A204.1 (cell line): Measurements from ENCODE around the gene RLN2.
"Not testable (repeated sequence)": the region's sequence is repeated elsewhere in the genome, so short reads cannot be mapped to it uniquely, and the experiment has no call there.

Experiments used
- FAIRE-seq: peaks from 2 replicates; lab custom pipeline; 2012; peaks lifted over from hg19 to GRCh38; lab: Jason Lieb, UNC

Gene RLN2, protein sequence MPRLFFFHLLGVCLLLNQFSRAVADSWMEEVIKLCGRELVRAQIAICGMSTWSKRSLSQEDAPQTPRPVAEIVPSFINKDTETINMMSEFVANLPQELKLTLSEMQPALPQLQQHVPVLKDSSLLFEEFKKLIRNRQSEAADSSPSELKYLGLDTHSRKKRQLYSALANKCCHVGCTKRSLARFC

DNA sequence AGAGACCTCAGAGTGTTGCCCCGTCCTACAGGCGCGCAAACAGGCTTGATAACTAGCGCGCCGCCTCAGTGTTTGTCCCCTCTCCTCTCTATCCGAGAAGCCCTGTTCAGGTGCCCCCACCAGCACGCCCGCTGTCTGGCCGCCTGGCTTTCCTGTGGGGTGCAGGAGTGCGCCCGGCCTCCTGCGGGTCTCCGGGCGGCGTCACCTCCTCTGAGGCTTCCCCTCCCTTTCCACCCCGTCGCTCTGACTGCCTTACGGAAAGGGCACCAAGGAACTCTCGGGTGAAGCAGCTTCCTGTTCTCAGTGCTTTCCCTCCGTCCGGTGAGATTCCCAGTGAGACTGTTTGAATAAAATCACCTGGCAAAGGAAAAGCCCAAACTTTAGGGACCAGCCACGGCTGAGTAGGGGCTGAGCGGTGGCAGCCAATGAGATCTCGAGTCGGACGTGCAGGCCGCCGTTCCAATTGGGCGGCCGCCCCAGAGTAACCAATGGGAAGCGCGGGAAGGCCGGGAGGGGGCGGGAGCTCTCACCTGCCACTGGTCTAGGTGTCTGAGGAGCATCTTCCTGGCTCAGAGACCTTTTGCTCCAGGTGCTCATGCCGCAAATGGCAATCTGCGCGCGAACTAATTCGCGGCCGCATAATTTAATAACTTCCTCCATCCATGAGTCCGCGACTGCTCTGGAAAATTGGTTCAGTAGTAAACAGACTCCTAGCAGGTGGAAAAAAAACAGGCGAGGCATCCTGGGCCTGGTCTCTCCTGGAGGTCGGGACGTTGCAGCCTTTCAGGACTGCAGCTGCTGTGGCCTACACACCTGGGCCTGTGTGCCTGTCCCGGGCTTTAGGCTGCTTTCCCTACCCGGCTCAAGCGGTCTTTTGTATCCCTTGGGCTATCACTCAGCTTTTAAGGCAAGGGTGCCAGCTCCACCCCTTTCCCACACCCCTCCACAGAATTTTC, at the start of gene RLN2:
RLN2 (minus strand) TSS at position 877 of the 956 bp plus-strand sequence; CDS start at position 741, 136 bp downstream.
- not testable (repeated sequence) for FAIRE-seq

DNA sequence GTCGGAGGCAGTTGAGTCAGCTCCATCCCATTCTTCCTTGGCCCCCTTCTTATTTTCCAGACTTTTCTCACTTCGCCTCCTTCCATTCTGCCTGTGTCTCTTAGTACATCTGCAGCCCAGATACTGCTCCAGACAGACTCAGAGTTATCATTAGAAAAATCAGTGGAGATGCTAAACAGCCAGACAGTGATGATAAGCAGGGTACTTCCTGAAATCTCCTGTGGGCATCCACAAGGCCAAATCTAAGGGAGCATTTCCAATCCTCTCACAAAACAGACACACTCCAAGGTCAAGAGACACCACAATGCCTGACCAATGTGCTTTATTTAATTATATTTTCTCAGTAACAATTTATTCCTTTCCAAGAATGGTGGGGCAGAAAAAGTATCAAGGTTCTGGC, 49.7 kb upstream of the RLN2 start:
- no peak for FAIRE-seq

DNA sequence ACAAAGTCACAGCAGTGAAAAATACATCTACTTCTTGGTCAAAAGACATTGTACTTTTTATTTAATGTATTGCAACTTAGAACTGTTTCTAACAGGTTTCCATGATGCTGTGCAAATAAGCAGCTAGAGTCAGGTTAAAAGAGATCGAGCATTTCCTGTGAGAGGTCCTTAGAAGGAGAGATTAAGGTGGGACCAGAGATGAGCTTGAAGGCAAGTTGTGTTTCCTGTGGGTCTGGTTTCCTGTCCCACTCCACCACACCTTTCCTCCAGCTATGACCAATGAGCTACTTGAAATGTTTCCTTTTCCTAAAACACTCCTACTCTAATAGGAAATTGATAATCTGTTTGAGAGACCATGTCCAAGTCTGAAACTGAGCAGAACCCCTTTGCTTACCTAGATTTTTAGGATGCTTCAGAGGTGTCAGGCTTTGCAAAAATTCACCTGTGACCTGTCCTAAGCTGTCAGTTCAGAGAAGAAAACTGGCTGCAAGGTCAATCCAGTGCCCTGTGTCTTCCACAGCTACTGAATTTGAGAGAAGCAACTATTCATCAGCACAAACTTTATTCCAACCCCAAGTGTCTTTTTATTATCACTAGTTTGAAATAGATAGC, 48.2 kb upstream of the RLN2 start:
- no peak for FAIRE-seq

DNA sequence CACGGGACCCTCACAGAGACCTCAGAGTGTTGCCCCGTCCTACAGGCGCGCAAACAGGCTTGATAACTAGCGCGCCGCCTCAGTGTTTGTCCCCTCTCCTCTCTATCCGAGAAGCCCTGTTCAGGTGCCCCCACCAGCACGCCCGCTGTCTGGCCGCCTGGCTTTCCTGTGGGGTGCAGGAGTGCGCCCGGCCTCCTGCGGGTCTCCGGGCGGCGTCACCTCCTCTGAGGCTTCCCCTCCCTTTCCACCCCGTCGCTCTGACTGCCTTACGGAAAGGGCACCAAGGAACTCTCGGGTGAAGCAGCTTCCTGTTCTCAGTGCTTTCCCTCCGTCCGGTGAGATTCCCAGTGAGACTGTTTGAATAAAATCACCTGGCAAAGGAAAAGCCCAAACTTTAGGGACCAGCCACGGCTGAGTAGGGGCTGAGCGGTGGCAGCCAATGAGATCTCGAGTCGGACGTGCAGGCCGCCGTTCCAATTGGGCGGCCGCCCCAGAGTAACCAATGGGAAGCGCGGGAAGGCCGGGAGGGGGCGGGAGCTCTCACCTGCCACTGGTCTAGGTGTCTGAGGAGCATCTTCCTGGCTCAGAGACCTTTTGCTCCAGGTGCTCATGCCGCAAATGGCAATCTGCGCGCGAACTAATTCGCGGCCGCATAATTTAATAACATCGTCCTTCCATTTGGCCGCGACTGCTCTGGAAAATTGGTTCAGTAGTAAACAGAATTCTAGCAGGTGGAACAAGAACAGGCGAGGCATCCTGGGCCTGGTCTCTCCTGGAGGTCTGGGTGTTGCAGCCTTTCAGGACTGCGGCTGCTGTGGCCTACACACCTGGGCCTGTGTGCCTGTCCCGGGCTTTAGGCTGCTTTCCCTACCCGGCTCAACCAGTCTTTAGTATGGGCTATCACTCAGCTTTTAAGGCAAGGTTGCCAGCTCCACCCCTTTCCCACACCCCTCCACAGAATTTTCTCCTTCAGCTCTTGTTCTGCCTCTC, 34.8 kb upstream of the RLN2 start, which contains the start of gene RLN1:
RLN1 (minus strand) TSS at position 885 of the 990 bp plus-strand sequence; CDS start at position 755, 130 bp downstream.
- not testable (repeated sequence) for FAIRE-seq

DNA sequence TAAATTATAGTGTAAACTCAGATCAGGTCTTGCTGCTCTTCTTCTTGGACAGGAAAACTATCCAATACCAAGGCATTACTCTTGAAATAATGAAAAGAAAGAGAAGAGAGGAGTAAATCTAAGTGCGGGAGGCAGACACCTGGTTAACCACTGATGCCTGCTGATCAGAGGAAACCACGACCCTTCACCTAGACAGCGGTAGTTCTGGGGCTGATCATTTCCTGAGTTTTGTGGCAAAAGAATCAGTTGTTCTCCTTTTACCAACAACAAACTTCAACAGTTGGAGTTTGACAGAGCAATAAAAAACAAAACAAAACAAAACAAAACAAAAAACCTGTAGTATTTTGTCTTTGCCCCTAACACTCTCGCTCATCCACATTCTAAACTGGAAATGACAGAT, 32.2 kb upstream of the RLN2 start:
- FAIRE-seq = no peak

DNA sequence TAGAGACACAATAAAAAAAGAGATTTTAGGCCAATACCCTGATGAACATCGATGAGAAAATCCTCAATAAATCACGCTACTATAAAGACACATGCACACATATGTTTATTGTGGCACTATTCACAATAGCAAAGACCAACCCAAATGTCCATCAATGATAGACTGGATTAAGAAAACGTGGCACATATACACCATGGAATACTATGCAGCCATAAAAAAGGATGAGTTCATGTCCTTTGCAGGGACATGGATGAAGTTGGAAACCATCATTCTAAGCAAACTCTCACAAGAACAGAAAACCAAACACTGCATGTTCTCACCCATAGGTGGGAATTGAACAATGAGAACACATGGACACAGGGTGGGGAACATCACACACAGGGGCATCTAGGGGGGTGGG, 26.8 kb upstream of the RLN2 start:
- FAIRE-seq = not testable (repeated sequence)

DNA sequence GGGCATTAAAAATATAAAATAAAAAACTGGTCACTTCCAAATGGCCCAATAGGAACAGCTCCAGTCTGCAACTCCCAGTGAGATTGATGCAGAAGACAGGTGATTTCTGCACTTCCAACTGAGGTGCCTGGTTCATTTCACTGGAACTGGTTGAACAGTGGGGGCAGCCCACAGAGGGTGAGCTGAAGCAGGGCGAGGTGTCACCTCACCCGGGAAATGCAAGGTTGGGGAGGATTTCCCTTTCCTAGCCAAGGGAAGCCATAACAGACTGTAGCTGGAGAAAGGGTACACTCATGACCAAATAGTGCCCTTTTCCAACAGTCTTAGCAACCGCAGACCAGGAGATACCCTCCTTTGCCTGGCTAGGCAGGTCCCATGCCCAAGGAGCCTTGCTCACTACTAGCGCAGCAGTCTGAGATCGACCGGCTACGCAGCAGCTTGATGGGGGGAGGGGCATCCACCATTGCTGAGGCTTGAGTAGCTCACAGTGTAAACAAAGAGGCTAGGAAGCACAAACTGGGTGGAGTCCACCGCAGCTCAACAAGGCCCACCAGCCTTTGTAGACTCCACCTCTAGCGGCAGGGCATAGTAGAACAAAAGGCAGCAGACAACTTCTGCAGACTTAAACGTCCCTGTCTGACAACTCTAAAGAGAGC, 22.5 kb upstream of the RLN2 start:
- FAIRE-seq = no peak

DNA sequence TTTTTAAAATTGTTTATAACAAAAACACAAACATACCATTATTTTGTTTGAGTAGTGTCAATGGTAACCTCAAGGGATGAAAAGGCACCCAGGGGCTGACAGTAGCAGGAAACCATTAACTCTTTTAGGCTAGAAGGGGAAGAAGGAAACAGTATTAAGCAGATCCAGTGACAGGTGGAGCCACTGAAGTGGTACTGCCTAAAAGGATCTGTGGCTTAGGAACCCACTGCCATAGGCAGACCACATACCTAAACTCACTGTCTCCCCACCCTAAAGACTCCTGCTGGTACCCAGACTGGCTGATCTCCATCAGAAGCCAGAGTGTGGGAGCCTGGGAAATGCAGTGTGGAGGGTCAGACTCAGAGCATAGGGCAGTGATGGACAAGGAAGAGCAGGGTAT, 21.7 kb upstream of the RLN2 start:
- FAIRE-seq = no peak

DNA sequence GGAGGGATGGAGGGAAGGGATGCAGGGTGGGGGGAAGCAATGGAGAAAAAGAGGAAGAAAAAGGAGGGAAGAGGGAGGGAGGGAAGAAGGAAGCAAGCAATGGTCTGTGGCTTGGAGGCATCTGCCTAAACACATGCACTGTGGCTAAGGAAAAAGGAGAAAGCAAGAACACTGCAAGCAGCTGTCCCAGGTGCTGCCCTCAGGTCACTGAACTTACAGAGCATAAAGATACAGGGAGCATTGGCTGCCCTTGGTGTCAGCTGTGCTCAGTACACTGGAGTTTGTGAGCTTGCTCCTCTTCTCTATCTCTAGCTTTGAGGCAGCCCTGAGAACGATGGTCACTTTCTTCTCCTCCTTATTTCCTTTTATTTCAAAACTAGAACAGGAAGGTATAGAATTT, 17.1 kb upstream of the RLN2 start:
- not testable (repeated sequence) for FAIRE-seq

DNA sequence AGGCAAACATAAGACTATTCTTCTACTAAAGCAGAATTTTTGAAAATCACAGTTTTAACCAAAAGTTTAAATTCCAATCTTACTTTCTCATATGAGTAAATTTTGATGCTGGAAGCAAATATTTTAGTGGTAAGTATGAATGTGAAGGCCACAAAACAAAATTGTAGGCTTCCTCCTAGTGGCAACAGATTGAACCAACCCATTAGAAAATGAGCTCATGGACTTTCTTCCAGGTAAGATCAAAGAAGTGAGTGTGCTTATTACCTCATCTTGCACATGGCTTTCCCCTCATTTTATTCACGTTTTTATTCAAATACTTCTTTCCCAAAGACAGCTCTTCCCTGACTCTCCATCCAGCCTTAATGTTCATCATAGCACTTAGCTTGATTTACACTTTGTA, 16.5 kb upstream of the RLN2 start:
- FAIRE-seq = no peak

DNA sequence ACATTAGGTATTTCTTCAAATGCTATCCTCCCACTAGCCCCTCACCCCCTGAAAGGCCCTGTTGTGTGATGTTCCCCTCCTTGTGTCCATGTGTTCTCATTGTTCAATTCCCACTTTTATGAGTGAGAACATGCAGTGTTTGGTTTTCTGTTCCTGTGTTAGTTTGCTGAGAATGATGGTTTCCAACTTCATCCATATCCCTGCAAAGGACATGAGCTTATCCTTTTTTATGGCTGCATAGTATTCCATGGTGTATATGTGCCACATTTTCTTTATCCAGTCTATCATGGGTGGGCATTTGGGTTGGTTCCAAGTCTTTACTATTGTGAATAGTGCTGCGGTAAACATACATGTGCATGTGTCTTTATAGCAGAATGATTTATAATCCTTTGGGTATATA, 11.9 kb upstream of the RLN2 start:
- not testable (repeated sequence) for FAIRE-seq

DNA sequence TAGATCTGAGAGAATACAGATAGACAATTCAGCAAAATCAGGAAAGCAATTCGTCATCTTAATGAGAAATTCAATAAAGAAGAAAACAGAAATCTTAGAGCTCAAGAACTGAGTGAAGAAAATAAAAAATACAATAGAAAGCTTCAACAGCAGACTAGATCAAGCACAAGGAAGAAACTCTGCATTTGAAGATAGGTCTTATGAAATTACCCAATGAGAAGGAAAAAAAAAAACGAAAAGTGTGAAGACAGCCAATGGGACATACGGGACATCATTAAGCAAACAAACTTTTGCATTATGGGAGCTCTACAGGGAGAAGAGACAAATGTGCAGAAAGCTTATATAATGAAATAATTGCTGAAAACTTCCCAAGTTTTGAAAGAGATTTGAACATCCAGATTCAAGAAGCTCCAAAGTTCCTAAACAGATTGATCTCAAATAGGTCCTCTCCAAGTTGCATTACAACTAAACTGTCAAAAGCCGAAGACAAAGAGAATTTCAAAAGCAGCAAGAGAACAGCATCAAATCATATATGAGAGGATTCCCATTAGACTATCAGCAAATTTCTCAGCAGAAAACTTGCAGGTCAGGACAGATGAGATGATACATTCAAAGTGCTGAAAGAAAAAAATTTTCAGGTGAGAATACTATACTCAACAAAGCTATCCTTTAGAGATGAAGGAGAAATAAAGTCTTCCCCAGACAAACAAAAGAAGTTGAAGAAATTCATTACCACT, 10.8 kb upstream of the RLN2 start:
- no peak for FAIRE-seq

DNA sequence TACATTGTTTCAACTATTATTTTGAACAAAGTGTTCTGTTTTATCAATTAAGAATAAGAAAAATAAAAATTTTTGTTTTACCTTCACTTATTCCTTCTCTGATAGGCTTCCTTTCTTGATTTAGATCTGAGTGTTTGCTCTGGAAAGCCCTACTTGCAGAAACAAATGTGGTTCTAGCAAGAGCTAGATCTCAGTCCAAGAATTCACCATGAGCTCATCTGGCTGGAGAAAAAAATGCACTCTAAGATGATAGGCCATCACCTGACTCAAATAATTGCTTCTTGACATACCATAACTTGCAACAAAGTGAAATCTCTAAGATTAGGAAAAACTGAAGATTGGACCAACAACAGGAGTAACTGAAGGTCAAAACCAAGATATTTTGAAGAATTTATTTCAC, 6.3 kb upstream of the RLN2 start:
- FAIRE-seq = no peak

DNA sequence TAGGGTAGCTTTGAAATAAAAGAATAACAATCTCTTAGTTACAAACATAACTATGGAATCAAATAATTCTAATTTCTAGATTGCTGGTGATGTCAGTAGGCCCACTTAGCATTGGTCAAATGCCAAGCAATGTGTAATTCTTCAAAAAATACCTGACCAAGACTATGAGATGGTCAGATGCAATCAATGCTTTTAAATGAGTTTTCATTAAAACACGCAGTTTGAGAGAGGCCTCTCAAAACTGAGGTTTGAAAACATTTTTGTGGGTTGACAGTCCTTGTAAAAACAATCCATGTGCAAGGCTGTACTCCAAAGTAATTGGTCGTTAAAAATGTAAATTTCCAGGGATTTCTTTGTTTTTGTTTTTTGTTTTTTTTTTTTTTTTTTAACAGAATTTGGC, 1.2 kb upstream of the RLN2 start:
- no peak for FAIRE-seq

DNA sequence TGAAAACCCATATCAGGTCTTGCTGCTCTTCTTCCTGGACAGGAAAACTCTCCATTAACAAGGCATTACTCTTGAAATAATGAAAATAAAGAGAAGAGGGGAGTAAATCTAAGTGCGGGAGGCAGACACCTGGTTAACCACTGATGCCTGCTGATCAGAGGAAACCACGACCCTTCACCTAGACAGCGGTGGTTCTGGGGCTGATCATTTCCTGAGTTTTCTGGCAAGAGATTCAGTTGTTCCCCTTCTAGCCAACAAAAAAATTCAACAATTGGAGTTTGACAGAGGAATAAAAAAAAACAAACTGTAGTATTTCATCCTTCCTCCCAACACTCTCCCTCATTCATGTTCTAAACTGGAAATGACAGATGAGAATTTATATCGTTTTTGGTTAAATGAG, 3.0 kb downstream of the RLN2 start:
- no peak for FAIRE-seq

DNA sequence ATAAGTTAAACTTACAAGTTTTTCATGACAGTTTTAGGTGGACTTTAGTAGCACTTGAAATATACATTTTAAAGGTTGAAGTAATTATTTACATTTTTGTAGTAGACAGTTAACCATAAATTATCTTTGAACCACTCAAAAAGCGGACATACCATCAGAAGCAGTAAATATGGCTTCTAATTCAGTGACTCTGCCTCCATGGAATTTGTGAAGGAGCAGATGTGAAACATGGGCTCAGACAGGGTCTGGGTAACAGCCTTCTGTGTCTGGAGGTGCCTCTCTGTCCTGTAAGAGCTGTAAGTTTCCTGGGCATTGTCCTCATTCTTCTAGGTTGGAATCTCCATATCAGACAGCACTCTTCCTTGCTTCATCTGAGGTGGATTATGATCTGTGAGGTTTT, 12.4 kb downstream of the RLN2 start:
- no peak for FAIRE-seq

DNA sequence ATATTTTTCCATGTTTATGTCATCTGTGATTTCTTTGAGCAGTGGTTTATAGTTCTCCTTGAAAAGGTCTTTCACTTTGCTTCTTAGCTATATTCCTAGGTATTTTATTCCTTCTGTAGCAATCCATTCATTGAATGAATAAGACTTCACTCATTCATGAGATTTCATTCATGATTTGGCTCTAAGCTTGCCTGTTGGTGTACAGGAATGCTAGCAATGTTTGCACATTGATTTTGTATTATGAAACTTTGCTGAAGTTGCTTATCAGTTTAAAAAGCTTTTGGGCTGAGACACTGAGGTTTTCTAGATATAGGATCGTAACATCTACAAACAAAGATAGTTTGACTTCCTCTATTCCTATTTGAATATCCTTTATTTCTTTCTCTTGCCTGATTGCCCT, 15.9 kb downstream of the RLN2 start:
- FAIRE-seq = no peak

DNA sequence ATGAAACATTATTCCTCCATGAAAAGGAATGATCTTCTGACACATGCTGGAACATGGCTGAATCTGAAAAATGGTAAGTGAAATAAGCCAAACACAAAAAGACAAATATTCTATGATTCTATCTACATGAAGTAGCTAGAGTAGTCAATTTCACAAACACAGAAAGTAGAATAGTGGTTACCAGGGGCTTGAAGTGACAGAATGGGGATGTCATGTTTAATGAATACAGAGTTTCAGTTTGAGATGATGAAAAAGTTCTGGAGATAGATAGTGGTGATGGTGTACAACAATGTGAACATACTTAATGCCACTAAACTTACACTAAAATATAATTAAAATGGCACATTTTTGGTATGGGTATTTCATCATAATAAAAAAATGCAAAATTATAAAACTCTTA, 18.3 kb downstream of the RLN2 start:
- FAIRE-seq = no peak

DNA sequence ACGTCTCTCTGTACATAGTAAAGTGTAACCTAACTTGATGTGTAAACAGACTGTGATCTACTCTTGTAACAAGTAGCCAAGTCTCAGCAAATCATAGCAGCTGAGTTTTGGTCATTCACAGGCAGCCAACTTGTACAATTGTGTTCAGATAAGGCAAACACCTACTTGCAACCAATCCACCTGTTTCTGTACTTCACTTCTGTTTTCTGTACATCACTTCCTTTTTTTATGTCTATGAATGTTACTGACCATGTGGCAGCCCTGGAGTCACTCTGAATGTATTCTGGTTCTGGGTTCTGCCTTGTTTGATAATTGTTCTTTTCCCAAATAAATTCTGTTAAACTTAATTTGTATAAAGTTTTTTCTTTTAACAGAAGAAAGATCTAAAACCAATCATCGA, 26.0 kb downstream of the RLN2 start:
- no peak for FAIRE-seq

DNA sequence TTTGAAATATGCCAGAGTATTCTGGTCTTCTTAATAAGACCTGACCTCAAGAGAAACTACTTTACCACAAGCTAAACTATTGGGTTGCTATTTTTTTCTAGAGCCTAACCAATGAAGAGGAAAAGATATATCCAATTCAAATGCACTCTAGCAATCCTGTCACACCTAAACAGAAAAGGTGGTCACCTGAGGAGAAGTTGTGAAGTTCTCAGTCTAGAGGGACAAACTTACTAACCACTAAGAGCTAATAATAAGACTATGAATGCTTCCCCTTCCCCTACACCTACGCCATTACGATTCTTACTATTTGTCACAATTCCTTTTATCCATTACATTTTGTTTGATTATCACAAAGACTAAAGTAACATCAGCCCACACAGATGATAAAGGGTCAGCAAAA, 29.7 kb downstream of the RLN2 start:
- no peak for FAIRE-seq

DNA sequence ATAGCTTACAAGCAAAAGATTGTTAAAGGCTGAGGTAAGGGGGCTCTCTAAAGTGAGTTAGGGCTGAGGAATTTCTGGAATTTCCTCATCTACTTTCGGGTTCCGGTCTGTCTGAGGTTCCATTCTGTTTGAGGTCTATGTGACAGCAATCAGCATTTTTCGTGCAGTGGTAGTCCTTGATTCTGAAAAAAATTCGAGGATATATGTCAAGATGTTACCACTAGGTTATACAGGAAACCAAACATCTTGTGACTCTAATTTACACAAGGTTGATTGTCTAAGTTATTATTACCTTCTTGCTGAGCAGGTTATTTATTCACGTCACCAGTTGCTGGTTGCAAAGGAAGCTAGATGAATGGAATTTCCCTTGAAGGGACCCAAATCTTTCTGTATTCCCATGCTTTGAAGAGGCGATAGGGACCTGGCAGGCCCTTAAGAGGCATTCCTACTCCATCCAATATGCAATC, 35.2 kb downstream of the RLN2 start:
- FAIRE-seq = no peak
